ENCODE measurements around the gene BCORL1. TPM values are rescaled to one million over a fixed set of nuclear protein-coding genes. Genes with fewer than 3 reads are reported as not detected.

BCORL1 gene
- total and polyA plus RNA-seq, 2 experiments from 2014 or later = 3.4 to 9.2 TPM

DNA sequence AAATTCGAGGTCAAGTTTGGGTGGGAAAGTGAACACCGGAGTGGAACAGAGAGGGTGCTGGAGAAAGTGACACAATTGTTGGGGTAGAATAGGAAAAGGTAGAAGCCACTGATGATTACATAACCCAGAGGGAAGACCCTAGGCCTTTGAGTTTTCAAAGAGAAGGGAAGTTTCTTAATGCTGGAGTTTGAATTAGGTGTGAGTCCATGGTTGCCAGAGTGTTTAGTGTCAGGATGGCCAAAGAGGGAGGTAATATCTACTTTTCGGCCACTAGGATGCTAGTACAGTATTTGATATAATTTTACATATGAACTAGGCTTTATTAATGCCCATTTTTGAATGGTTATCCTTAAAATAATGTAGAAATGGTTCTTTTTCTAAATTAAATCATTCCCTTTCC is 5.4 kb downstream of the BCORL1 start:
- no peaks in the 10 kb centered on the region for H3K27me3 ChIP-seq
- H3K4me3 ChIP-seq = no peak overlapping the region
- no peaks in the 10 kb centered on the region for H3K9me2 ChIP-seq (replicated peaks; ENCODE audit: insufficient read depth)
- H3K27ac ChIP-seq = no peak overlapping the region
- peaks cover 30% of the 10 kb centered on the region for H3K79me2 ChIP-seq
- no peak for DNase-seq (ENCODE audit: low spot score)
- no peaks in the 10 kb centered on the region for H3K36me3 ChIP-seq (replicated peaks; ENCODE audit: insufficient read depth, low read depth)
- no peak for TF ChIP-seq EZH2phosphoT487 (IDR thresholded peaks at IDR 0.05; ENCODE audit: low read depth, severe bottlenecking, unreplicated experiment)
- no peak overlapping the region for H3K4me2 ChIP-seq
- H2AFZ ChIP-seq = no peak overlapping the region
- no peaks in the 10 kb centered on the region for H3K4me1 ChIP-seq (ENCODE audit: insufficient read depth)
- H3K9me3 ChIP-seq (ENCODE audit: low read depth) = no peaks in the 10 kb centered on the region
- peaks cover 4% of the 10 kb centered on the region for H4K20me1 ChIP-seq (ENCODE audit: insufficient read depth, poor library complexity, severe bottlenecking)
- 68% methylated on average over 3 of the region's 3 CpGs for WGBS (ENCODE audit: low lambda C conversion rate, missing lambda C conversion rate)

DNA sequence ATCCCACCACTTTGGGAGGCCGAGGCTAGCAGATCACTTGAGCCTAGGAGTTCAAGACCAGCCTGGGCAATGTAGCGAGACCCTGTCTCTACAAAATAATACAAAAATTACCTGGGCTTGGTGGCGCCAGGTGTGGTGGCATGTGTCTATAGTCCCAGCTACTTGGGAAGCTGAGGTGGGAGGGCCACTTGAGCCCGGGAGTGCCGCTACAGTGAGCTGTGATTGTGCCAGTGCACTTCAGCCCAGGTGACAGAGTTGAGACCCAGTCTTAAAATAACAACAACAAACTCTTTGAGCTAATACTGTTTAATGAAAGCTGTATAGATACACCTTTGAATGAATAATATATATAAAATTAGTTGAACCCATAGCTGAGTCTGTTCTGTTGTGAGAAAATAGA is 9.7 kb downstream of the BCORL1 start:
- no peak for DNase-seq (ENCODE audit: low spot score)
- TF ChIP-seq EZH2phosphoT487 (IDR thresholded peaks at IDR 0.05; ENCODE audit: low read depth, severe bottlenecking, unreplicated experiment) = no peak
- TF ChIP-seq EZH2 (IDR thresholded peaks at IDR 0.05; ENCODE audit: borderline replicate concordance) = no peak
- TF ChIP-seq, protein P1, sequence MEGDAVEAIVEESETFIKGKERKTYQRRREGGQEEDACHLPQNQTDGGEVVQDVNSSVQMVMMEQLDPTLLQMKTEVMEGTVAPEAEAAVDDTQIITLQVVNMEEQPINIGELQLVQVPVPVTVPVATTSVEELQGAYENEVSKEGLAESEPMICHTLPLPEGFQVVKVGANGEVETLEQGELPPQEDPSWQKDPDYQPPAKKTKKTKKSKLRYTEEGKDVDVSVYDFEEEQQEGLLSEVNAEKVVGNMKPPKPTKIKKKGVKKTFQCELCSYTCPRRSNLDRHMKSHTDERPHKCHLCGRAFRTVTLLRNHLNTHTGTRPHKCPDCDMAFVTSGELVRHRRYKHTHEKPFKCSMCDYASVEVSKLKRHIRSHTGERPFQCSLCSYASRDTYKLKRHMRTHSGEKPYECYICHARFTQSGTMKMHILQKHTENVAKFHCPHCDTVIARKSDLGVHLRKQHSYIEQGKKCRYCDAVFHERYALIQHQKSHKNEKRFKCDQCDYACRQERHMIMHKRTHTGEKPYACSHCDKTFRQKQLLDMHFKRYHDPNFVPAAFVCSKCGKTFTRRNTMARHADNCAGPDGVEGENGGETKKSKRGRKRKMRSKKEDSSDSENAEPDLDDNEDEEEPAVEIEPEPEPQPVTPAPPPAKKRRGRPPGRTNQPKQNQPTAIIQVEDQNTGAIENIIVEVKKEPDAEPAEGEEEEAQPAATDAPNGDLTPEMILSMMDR (IDR thresholded peaks at IDR 0.05; ENCODE audit: poor library complexity) = no peak
- H3K9me3 ChIP-seq (ENCODE audit: low read depth) = no peaks in the 10 kb centered on the region
- peaks cover 22% of the 10 kb centered on the region for H3K79me2 ChIP-seq
- no peaks in the 10 kb centered on the region for H3K9me2 ChIP-seq (replicated peaks; ENCODE audit: insufficient read depth)
- no peak overlapping the region for H2AFZ ChIP-seq
- H3K4me1 ChIP-seq (ENCODE audit: insufficient read depth) = no peaks in the 10 kb centered on the region
- WGBS (ENCODE audit: low lambda C conversion rate, missing lambda C conversion rate) = 94% methylated on average over 5 of the region's 5 CpGs
- no peaks in the 10 kb centered on the region for H3K27me3 ChIP-seq
- no peak overlapping the region for H3K4me3 ChIP-seq
- no peak overlapping the region for H3K4me2 ChIP-seq
- no peaks in the 10 kb centered on the region for H3K36me3 ChIP-seq (replicated peaks; ENCODE audit: insufficient read depth, low read depth)
- no peak overlapping the region for H3K27ac ChIP-seq
- H4K20me1 ChIP-seq (ENCODE audit: insufficient read depth, poor library complexity, severe bottlenecking) = peaks cover 4% of the 10 kb centered on the region

DNA sequence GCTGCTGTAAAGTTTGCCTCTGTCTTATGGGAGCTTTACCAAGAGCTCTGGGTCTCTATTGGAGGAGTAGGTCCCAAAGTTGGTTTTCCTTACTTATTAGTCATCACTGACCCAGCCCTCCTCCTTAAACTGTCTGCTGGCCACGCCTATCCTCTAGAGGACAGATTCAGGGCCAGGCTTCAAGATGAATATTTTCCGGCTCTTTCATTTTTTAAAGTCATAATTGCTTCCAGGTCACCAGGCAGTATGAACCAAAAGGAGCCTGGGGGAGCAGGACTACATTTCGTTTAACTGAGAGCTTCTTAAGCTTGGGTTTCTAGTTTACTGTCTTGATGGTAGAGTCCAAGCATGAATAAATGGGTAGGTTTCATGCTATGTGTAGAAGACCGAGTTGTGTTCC is 13.7 kb downstream of the BCORL1 start:
- Histone ChIP-seq H3K79me2 (peaks cover 17% of the 10 kb centered on the region), H4K20me1 (ENCODE audit: insufficient read depth, poor library complexity, severe bottlenecking) (peaks cover 4% of the 10 kb centered on the region), H3K27ac (no peak overlapping the region), H3K4me3 (no peak overlapping the region), H3K4me1 (ENCODE audit: insufficient read depth) (no peaks in the 10 kb centered on the region), H2AFZ (no peak overlapping the region), H3K4me2 (no peak overlapping the region), H3K27me3 (no peaks in the 10 kb centered on the region), H3K36me3 (replicated peaks; ENCODE audit: insufficient read depth, low read depth) (no peaks in the 10 kb centered on the region), H3K9me2 (replicated peaks; ENCODE audit: insufficient read depth) (no peaks in the 10 kb centered on the region), H3K9me3 (ENCODE audit: low read depth) (no peaks in the 10 kb centered on the region)
- DNase-seq (ENCODE audit: low spot score) = no peak
- TF ChIP-seq, protein P1 (IDR thresholded peaks at IDR 0.05; ENCODE audit: poor library complexity) = no peak
- TF ChIP-seq EZH2 (IDR thresholded peaks at IDR 0.05; ENCODE audit: borderline replicate concordance) = no peak
- no peak for TF ChIP-seq EZH2phosphoT487 (IDR thresholded peaks at IDR 0.05; ENCODE audit: low read depth, severe bottlenecking, unreplicated experiment)
- 75% methylated on average over 4 of the region's 4 CpGs for WGBS (ENCODE audit: low lambda C conversion rate, missing lambda C conversion rate)

GRCh38 chrX:129997086-129997485 is 14.7 kb downstream of the BCORL1 start:
- 82% methylated on average over 5 of the region's 5 CpGs for WGBS (ENCODE audit: low lambda C conversion rate, missing lambda C conversion rate)
- TF ChIP-seq EZH2 (IDR thresholded peaks at IDR 0.05; ENCODE audit: borderline replicate concordance) (no peak), EZH2phosphoT487 (IDR thresholded peaks at IDR 0.05; ENCODE audit: low read depth, severe bottlenecking, unreplicated experiment) (no peak)
- TF ChIP-seq, protein P1 (IDR thresholded peaks at IDR 0.05; ENCODE audit: poor library complexity) = no peak

More at GRCh38 chrX:129997086-129997485, 14.7 kb downstream of the BCORL1 start:
- no peak overlapping the region for H3K4me3 ChIP-seq
- no peaks in the 10 kb centered on the region for H3K9me3 ChIP-seq (ENCODE audit: low read depth)
- H3K79me2 ChIP-seq = peaks cover 17% of the 10 kb centered on the region
- H4K20me1 ChIP-seq (ENCODE audit: insufficient read depth, poor library complexity, severe bottlenecking) = peaks cover 4% of the 10 kb centered on the region
- no peaks in the 10 kb centered on the region for H3K27me3 ChIP-seq
- no peak overlapping the region for H3K27ac ChIP-seq
- H3K9me2 ChIP-seq (replicated peaks; ENCODE audit: insufficient read depth) = no peaks in the 10 kb centered on the region
- no peak overlapping the region for H3K4me2 ChIP-seq
- H2AFZ ChIP-seq = no peak overlapping the region
- H3K36me3 ChIP-seq (replicated peaks; ENCODE audit: insufficient read depth, low read depth) = no peaks in the 10 kb centered on the region
- no peaks in the 10 kb centered on the region for H3K4me1 ChIP-seq (ENCODE audit: insufficient read depth)
- DNase-seq (ENCODE audit: low spot score) = no peak

All from hepatocyte (in vitro differentiated cells).